Peyer's patch (tissue), 4 donors: ENCODE results near the gene VWF. TPM values are rescaled to one million over a fixed set of nuclear protein-coding genes. Genes with fewer than 3 reads are reported as not detected.

Source experiments
- DNase-seq, 3 donors: peaks; one replicate each; pipeline ENCODE4 v3.0.0-alpha.2; 2017 to 2019
- H3K27ac ChIP-seq, 4 donors: fragments of 200-600 bp; sonication (generic); one replicate each; pipeline ENCODE4 v1.5.1; 2016 to 2019
- H3K27me3 ChIP-seq, 2 donors: fragments of 200-600 bp; sonication (generic); one replicate each; pipeline ENCODE4 v1.5.1; 2019
- H3K36me3 ChIP-seq, 3 donors: fragments of 200-600 bp; sonication (generic); one replicate each; pipeline ENCODE4 v1.5.1; 2016 to 2019
- H3K4me1 ChIP-seq, 4 donors: fragments of 200-600 bp; sonication (generic); one replicate each; pipeline ENCODE4 v1.5.1; 2016 to 2019
- H3K4me3 ChIP-seq, 4 donors: fragments of 200-600 bp; sonication (generic); 1 replicate in 3 of 4; 2 replicates in 1 of 4; pipeline ENCODE4 v1.5.1; 2016 to 2019; ENCODE audit warnings: mild to moderate bottlenecking in 1 of 4
- H3K9me3 ChIP-seq, 4 donors: fragments of 200-600 bp; sonication (generic); one replicate each; pipeline ENCODE4 v1.5.1; 2016 to 2019; ENCODE audit warnings: mild to moderate bottlenecking in 1 of 4
- POLR2A ChIP-seq, 2 donors: fragments of 450-650 bp; IDR thresholded peaks; one replicate each; pipeline ENCODE4 v1.5.1; 2017; ENCODE audit warnings: antibody characterized with exemption in 2 of 2, mild to moderate bottlenecking in 2 of 2, moderate library complexity in 2 of 2
- total RNA-seq, 4 donors: library from RNA; depleted of rRNA; stranded (reverse); fragments of >200 nt; gene quantifications; one replicate each; pipeline ENCODE4 v1.1.0, GENCODE V29; 2016
- TF ChIP-seq, protein P1 (sequence below), 6 experiments: fragments of 450-650 bp in 4 of 6; fragments of 200-600 bp in 2 of 6; sonication (generic) in 1 of 6; IDR thresholded peaks; one replicate each; pipeline ENCODE4 v1.5.1; 2017 to 2019; ENCODE audit warnings: antibody characterized with exemption in 6 of 6, mild to moderate bottlenecking in 3 of 6, moderate library complexity in 1 of 6

Gene VWF
- total RNA-seq, 4 donors from 2014 or later = 21.5 to 98.2 (median 62.7) TPM

- Histone ChIP-seq H3K4me3 (no peak overlapping the region), H3K9me3 (no peaks in the 10 kb centered on the region), H3K27ac (no peak overlapping the region), H3K36me3 (no peaks in the 10 kb centered on the region), H3K27me3 (no peaks in the 10 kb centered on the region), H3K4me1 (peaks cover 0 to 10% (median 2%) of the 10 kb centered on the region in 4 donors)
- no peak for TF ChIP-seq POLR2A (IDR thresholded peaks at IDR 0.05)
- TF ChIP-seq, protein P1, sequence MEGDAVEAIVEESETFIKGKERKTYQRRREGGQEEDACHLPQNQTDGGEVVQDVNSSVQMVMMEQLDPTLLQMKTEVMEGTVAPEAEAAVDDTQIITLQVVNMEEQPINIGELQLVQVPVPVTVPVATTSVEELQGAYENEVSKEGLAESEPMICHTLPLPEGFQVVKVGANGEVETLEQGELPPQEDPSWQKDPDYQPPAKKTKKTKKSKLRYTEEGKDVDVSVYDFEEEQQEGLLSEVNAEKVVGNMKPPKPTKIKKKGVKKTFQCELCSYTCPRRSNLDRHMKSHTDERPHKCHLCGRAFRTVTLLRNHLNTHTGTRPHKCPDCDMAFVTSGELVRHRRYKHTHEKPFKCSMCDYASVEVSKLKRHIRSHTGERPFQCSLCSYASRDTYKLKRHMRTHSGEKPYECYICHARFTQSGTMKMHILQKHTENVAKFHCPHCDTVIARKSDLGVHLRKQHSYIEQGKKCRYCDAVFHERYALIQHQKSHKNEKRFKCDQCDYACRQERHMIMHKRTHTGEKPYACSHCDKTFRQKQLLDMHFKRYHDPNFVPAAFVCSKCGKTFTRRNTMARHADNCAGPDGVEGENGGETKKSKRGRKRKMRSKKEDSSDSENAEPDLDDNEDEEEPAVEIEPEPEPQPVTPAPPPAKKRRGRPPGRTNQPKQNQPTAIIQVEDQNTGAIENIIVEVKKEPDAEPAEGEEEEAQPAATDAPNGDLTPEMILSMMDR (IDR thresholded peaks at IDR 0.05) = peak in 1 of 6 experiments; percentile 6
- DNase-seq = peak in 2 of 3 donors; percentile 66 to 69
Observed at GRCh38 chr12:6058481-6059161, 65.8 kb downstream of the VWF start.

DNA sequence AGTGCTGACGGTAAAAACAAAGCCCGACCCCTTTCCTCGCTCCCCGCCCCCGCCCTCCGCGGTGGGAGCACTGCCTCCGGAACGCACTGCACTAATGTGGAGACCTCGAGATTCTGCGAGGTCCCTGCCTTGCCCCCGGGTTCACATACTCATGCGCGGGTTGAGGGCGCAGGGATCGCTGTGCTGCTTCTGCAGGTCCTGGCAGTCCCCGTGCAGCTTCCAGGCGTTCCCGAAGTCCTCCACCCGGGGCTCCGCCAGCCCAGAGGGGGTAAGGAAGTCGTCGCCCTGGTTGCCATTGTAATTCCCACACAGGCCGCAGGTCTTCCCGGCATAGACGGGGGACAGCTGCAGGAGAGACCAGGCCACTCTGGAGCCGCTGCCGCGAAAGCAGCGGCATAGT, 66.8 kb downstream of the VWF start:
- TF ChIP-seq, protein P1 (IDR thresholded peaks at IDR 0.05) = no peak
- TF ChIP-seq POLR2A (IDR thresholded peaks at IDR 0.05) = no peak
- no peak for DNase-seq
- no peak overlapping the region for H3K4me3 ChIP-seq
- H3K9me3 ChIP-seq = no peaks in the 10 kb centered on the region
- no peaks in the 10 kb centered on the region for H3K27me3 ChIP-seq
- H3K36me3 ChIP-seq = no peaks in the 10 kb centered on the region
- H3K4me1 ChIP-seq = peaks cover 0 to 10% (median 2%) of the 10 kb centered on the region in 4 donors
- H3K27ac ChIP-seq = no peak overlapping the region

DNA sequence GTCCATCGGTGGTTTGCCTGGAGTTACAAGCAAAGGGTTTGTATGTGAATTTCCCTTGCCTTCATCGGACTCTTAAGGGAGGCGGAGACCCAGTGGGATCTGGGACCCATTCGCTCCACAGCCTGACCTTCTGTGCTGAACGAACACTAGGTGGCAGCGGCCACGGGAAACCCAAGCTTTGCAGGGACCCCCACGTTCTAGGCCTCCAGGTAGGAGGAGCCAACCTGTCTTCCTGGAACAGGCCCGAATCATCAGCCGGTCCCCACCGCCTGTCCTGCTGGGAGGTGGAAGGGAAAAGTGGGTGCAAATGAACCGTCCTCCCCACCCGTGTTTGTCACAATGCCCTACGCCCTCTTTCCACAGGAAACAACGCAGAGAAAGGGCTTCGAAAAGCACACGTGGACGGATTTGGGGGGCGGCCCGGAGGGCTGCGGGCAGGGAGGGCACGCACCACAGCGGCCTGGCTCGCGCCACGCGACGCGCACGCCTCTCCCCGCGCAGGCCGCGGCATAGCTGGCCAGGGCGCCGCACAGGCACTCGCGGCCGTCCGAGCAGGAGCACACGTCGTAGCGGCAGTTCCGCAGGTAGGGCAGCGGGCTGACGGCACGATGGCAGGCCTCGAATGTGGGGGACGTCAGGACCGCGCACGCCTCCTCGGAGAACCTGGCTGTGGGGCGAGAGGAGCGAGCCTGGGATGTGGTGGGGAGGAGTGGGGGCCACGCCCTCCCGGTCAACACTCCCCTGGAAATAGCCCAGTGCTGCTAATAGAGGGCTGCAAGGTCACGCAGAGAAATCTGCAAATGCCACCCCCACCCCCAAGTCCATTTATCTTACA, 67.8 kb downstream of the VWF start:
- Histone ChIP-seq H3K4me1 (peaks cover 0 to 10% (median 2%) of the 10 kb centered on the region in 4 donors), H3K36me3 (no peaks in the 10 kb centered on the region), H3K27ac (no peak overlapping the region), H3K9me3 (no peaks in the 10 kb centered on the region), H3K27me3 (no peaks in the 10 kb centered on the region), H3K4me3 (peak overlapping the region; percentile 9 to 39 (median 24))
- TF ChIP-seq, protein P1 (IDR thresholded peaks at IDR 0.05) = peak in 4 of 6 experiments; percentile 21 to 36 (median 32)
- no peak for TF ChIP-seq POLR2A (IDR thresholded peaks at IDR 0.05)
- DNase-seq = peak in 1 of 3 donors; percentile 57

GRCh38 chr12:6053541-6053940, 70.9 kb downstream of the VWF start:
- TF ChIP-seq, protein P1 (IDR thresholded peaks at IDR 0.05) = no peak
- TF ChIP-seq POLR2A (IDR thresholded peaks at IDR 0.05) = no peak
- Histone ChIP-seq H3K27ac (no peak overlapping the region), H3K4me1 (peaks cover 0 to 10% (median 2%) of the 10 kb centered on the region in 4 donors), H3K4me3 (no peak overlapping the region), H3K36me3 (no peaks in the 10 kb centered on the region), H3K9me3 (no peaks in the 10 kb centered on the region), H3K27me3 (no peaks in the 10 kb centered on the region)
- no peak for DNase-seq

- H3K4me1 ChIP-seq = peaks cover 0 to 10% (median 2%) of the 10 kb centered on the region in 4 donors
- DNase-seq = no peak
- TF ChIP-seq, protein P1 (IDR thresholded peaks at IDR 0.05) = no peak
- TF ChIP-seq POLR2A (IDR thresholded peaks at IDR 0.05) = no peak
- H3K36me3 ChIP-seq = no peaks in the 10 kb centered on the region
- no peaks in the 10 kb centered on the region for H3K27me3 ChIP-seq
- no peak overlapping the region for H3K27ac ChIP-seq
- no peaks in the 10 kb centered on the region for H3K9me3 ChIP-seq
- H3K4me3 ChIP-seq = no peak overlapping the region
Observed at GRCh38 chr12:6052940-6053329, 71.5 kb downstream of the VWF start.
